NCI-H2029 (cell line): Measurements from ENCODE around the gene CIAO1.
"Not testable (repeated sequence)": the region's sequence is repeated elsewhere in the genome, so short reads cannot be mapped to it uniquely, and the experiment has no call there.

Experiments used
- DNase-seq: peaks from one replicate; lab custom pipeline; 2025; lab: John Stamatoyannopoulos, UW

The CIAO1 gene

DNA sequence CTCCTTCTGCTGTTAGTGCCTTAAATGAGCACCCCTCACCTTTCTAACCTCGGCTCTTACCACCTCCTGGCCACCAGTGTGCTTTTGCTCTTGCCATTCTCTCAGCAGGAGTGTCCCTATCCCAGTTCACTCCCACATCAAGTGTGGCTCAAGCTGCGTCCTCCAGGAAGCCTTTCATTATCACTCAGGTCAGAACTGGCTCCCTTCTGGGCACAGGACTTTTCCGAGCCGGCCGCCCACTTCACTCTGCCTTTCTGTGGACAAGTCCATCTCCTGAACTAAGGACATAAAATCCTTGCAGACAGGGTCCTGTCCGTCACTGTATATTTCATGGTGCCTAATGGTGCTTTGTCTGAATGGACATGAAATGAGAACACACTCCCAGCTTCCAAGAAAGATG, 15.8 kb upstream of the CIAO1 start:
- no peak for DNase-seq

DNA sequence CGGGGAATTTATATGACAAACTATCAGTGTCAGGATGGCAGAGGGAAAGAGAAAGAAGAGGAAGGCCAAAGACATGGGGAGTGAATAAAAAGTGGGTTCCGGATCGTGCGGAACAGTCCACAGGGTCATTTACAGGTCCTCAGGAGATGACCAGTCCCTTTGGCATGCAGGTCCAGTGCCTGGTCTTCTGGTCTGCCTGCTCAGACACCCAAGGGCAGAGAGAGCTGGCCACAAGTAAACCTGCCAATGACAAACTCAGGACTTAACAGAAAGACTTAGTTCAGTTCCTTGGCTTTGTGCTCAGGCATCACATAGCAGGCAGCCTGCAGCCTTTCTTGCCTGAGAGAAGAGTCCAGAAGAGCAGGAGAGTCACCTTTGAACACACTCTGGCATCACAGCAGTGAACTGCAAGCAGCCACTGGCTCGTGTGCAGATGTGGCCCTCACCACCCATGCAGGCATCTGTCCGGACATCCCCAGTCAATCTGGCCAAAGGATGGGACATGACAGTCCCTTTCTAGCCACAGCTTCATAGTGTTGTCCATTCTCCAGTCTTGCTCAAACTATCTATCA, 14.2 kb upstream of the CIAO1 start:
- no peak for DNase-seq

DNA sequence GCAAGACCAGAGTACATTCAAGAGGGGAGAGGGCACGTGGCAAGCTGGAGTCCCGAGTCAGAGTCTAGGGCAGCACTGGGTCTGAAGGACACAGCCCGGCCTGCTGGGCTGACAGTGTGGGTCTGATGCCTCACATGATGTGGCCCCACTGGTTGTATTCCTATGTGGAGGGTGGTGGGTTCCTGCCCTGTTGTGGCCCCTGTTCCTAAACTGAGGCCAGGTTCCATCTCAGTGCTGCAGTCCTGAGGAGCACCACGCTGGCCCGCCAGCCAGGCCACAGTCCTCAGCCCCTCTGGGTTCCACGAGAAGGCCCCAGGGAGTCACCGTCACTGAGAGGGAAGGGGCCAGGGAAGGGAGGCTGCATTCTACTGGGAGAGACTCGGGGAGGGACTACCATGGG, 13.5 kb upstream of the CIAO1 start:
- no peak for DNase-seq

DNA sequence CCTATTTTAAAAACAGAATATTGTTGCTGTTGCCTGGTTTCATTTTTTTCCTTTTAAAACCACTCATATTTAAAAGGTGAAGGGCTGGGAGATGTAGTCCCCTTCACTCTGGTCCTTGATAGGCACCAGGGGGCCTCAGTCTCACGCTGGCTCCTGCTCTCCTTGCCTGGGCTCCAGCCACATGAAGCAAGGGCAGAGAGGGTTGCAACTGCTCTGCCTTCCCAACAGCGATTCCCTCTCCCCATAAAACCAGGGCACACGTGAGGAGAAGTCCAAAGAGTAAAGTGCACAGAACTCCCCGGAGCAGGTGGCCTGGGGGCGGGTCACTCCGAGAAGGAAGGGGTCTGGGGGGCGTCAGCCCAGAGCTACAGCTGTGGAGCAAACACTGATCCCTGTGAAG, 13.0 kb upstream of the CIAO1 start:
- DNase-seq: no peak

DNA sequence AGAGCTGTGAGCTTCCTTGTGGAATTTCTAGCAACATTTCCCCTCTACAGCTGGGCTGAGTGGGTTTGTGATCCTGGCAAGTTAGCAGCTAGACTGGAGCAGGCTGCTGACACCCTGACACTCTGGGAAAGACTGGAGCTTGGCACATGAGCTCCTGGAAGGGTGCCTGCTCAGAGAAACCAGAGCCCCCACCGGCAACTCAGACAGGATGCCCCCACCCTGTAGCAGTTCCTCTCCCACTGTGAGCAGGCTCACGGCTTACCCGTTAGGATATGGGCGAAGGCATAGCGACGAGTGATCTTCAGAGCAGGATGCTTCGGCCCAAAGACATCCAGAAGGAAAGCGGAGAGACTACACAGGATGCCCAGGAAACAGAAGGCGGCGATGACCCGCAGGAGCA, 11.5 kb upstream of the CIAO1 start:
- no peak for DNase-seq

DNA sequence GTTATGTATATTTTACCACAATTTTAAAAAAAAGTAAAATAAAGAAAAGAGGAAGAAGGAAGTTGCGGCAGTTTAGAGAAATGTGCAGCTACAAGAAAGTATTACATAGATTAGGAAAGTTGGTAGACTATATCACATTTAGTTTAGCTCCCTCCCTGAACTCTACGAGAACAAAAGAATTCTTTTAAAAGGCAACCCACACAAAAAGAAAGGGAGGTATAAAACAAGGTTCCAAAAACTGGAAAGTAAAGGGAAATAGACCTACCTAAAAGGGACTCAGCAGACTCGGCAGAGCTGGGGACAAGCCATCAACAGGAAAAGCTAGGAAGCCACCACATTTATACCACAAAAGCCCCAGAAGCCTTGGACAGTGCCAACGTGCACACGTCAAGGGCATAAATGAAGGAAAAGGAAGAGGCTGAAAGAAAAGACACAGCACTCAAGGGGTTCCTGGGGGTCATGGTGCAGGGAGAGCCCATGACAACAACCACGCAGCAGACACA, 9.4 kb upstream of the CIAO1 start:
- no peak for DNase-seq

DNA sequence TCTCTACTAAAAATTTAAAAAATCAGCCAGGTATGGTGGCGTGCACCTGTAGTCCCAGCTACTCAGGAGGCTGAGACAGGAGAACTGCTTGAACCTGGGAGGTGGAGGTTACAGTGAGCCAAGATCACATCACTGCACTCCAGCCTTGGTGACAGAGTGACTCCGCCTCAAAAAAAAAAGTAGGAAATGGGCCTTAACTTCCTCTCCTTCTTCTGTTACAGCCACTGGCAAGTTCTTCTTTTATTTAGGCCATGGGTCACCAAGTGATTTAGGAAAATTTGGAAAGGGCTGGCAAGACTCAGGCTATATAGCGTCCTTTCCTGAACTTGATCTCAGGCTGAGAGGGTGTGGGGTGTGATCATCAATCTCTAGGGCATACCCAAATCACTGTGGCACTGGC, 8.3 kb upstream of the CIAO1 start:
- DNase-seq: not testable (repeated sequence)

DNA sequence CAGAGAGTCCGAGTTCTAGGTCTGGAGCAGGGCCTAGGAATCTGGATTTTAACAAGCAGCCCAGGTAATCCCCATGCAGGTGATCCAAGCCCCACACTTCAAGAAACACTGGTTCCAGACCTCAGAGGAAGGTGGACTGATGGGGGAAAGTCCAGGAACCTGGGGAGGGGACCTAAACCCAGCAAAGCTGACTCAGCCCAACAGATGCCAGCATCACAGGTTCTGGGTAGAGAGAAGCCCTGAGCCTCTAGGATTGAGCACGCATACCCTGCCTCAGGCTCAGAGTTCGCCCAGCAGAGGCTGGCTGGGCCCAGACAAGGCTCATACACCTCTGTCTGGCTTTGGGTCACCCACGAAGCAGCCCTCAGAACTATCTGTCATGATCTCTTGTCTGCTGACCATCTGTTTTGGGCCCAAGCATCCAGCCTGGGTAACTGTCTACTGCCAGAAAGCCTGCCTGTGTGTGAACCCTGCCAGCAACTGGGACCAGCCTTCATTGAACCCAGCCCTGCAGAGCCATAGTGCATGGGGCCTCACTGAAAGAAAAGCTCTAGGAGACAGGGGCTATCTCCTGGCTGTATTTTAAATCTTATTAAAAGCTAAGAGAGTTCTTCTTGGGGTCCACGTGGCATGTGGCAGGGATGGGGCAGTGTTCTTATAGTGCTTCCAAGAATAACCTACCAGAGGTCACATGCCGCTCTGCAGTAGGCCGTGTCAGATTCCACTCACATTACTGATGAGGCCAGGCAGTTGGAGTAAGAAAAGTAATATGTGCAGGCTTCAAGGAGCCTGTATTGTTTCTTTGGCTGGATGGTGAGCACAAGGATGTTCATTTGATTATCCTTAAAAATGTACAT, 7.6 kb upstream of the CIAO1 start:
- DNase-seq: no peak

DNA sequence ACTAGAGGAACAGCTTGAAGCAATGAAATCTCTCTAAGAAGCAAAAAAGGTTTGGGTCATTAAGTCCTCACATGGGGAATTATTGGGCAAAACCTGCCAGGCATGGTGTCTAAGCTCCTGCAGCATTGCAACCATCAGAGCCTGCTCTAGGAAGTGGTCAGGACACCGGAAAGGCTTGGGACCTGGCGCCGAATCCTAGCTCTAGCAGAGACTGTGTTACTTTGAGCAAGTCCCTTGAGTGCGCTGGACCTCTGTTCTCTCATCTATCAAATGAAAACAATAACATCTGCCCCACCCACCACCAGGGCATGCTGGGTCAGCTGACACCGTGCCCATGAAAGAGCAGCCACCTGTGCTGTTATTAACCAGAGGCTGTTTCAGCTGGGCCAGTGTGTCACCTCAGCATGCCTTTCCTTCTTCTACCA, 6.5 kb upstream of the CIAO1 start:
- peak; percentile 64 for DNase-seq

DNA sequence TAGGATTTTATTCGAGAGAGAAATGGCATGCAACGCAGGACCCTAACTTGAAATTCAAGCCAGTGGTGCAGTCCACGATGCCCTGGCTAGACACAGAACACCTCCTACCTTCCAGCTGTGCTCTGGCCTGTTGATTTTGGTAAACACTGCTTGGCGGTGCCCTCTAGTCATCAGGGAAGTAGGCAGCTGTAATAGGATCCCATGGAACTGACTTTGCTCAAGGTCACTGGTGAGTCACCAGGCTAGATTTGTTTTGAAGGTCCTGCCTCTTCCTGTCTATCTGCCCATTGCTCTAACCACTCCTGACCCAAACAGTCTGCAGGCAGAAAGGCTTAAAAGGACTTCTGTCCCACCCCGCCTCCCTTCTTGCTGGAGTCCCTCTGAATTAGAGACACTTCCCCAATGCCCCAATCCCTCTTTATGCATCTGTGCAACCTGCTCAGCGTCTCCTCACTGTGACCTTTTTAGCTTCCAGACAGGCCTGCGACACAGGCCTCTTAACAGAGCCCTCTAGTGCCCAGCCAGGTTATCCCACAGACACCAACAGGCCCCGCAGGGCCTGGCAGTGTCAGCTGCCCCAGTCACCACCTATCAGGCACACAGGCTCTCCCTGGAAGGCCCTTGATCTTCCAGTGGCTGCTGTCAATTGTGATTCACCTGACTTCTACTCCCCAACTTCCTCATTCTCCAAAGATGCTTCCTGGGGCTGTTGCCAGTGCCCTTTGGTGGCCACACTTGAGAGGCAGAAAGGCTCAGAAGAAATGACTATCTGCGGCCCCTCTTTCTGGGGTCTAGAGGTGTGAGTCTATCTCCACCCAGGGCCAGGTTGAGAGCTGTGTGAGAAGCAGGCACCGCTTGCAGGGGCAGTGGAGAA, 5.4 kb upstream of the CIAO1 start:
- DNase-seq: peak; percentile 93

DNA sequence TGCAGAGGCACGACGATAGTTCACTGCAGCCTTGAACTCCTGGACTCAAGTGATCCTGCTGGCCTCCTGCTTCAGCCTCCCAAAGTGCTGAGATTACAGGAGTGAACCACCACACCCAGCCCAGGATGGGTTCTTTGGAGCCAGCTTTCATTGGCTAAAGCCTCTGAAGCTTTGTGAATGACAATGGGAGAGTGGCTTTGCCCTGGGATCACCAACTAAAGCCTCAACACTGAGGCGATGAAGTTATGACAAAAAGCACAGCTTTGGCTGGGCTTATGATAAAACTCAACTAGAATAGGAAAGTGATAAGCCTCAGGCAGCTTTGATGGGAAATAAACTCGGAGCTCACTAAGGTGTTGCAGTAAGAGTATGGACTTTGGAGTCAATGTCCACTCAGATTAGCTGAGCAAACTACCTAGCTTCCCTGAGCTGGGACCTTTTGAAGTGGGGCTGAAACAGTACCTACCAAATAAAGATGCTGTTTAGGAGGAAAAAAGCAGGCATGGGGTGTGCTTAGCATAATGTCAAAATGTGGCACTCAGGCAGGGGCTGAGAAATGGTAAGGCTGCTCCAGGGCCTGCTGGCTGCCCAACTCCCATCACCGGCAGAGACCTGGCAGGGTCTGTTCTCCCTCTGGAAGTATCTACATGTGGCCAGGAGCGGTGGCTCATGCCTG, 4.6 kb upstream of the CIAO1 start:
- no peak for DNase-seq

DNA sequence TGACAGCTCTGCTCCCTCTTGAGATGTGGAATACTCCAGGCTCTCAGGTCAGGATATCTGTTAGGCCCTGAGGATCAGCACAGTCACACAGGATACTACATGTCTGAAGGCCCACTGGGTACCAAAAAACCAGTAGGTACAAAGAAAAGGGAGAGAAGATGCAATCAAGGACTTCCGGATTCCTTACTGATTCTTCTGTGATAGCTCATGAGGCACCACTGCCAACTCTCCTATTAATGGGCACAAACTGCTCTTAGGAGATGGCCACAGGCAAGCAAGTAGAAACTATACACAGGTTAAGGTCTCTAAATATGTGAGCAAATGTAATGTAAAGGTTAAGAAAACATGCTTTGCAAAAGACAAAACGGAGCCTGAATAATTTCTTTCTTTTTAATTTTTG, 3.7 kb upstream of the CIAO1 start:
- no peak for DNase-seq

DNA sequence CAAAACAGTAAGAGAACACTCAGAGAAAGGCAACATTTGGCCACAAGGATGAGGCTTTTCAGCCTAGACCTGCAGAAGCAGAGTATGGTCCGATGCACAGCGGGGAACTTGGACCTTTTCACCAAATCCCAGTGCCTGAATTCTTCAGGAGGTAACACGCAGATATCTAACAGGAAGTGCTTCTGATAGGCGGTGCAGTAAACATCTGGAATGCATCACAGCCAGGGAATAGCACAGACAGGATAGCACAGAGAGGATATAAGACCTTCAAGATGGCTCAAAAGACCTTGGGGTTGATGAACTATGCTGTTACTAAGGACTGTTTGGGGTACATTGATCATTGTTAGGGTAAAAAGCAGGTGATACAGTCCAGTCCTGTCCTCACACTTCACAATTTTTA, 1.9 kb upstream of the CIAO1 start:
- no peak for DNase-seq

DNA sequence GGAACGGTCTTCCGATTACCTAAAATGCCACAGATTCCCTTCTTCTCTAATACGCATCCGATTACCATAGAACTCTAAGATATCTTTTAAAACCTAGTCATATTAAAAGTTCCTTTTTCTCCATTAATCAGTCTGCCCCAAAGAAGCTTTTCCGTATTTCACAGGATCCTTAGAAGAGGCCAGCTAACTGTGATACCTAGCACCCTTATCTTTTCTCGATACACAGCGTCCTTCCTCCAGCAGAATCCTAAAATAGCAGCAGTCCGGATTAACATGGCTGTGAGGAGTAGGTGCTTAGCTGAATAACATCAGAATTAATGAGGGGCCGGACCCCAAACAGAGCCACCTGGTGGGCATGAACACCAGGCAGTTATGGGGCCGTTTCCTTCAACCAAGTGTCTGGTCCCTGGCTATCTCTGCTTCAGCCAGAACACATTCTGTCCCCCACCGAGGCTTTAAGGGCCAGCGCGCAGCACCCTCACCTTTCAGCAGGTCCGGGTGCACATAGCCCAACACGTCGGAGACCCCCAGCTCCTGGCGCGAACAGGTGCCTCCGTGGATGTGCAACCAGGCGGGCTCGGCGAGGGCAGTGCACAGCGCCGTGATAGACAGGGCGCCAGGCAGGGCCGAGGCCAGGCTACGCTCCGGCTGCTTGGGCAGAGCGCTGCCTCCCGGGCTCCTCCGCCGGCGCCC, 1.2 kb upstream of the CIAO1 start:
- DNase-seq: no peak

DNA sequence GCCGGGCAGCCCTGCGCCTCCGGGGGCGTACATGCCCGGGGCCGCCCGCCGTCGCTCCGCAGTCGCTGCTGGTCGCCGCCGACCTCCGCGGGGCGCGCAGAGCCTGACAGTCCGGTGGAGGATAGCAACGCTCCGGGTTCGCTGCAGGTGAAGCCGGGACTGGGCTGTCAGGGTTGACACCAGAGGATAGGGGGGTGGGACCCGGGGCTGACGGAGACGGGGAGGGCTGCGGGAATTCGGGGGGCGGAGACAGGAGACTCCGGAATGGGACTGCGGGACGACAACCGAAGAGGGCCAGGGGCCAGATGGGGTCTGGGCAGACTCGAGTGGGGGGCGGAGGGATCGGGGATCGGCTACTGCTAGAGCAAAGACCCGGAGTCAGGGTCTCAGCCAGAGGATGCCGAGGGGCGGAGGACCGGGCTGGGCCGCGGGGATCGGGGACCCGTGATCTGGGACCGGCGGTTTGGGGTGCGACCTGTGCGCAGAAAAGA, 631 bp upstream of the CIAO1 start:
- DNase-seq: no peak

DNA sequence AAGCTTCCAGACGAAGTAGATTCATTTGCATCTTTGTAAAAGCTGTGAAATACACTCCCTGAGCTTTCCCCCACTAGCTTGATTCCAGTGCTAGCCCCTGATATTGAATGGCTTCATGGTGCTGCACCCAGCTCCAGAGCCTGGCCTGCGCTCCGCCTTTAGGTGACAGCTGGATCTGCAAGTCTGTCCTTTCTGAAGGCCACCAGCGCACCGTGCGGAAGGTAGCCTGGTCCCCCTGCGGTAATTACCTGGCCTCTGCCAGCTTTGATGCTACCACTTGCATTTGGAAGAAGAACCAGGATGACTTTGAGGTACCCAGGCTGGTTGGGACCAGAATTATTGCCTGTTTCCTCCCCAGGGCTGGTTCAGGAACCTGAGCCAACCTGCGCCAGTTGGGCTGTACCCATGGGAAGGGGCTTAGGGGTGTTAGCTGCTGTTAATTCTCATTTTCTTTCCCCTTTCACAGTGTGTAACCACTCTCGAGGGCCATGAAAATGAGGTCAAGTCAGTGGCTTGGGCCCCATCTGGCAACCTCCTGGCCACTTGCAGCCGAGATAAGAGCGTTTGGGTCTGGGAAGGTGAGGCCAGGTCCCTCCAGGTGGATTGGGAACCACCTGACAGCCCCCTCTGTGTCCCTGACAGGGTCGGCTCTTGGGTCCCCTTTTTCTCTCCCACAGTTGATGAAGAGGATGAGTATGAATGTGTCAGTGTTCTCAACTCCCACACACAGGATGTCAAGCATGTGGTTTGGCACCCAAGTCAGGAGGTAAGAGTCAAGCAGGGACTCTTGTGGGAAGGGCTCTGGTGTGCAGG, 1.3 kb downstream of the CIAO1 start:
- DNase-seq: no peak

DNA sequence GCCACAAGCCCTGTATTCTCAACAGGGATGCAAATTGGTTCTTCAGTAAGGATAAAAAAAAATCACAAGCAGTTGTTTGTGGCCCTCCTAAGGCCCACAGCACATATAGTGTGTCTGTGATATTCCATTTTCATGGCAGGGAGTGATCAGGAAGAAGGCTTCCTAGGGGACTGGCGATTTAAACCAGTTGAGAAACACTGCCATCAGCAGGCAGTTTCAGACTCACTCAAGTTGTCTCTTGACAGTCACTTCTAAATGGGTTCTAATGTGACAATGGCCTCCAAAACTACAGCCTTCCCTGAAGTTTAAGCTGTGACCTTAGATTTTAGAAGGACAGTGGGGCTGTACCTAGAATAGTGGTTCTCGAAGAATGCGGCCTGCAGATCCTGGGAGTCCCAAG, 6.0 kb downstream of the CIAO1 start:
- no peak for DNase-seq

DNA sequence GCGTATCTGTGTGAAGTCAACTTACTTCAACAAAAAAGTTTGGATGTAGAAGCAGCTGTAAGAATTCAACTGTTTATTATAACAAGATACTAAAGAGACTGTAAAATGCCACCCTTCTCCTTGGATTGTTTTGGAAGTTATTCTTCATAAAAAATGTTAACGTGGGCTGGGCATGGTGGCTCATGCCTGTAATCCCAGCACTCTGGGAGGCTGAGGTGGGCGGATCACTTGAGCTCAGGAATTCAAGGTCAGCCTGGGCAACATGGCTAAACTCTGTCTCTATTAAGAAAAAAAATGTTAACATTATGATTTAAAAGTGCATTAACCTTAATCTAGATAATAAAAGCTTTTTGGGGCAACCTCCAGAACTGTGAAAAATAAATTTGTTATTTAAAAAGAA, 7.7 kb downstream of the CIAO1 start:
- no peak for DNase-seq

DNA sequence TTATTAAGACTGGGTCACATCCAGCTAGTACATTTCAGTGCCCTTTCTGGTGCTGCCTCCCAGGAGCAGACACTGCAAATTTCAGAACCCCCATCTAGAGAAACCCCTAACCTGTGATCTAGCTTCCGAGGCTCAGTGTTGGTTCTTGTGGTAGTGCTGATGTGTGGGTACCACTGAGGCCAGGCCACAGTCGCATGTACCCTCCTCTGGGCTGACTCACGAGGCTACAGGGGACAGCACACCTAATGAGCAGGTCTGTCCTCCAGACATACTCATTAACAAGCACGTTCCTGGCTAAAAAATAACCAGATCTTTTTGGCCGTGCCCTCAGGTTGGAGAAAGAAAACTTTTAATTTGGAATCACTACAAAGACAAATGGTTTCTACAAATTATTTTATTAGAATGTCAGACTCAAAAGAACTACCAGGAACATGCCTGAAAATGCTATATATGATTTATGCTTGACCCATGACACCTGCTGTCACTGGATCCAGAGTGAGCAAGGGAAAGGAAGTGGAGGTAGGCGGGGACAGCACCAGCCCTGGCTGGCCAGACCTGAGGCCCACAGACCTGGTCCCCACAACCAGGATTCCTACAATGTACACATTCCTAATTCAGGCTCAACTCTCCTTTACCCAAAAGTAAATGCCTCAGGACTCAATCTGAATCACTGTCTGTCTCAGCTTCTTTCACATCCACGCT, 8.5 kb downstream of the CIAO1 start:
- DNase-seq: no peak
